Heart left ventricle (tissue), 16 donors: ENCODE data around the gene KCNE1. TPM values are rescaled to one million over a fixed set of nuclear protein-coding genes. Genes with fewer than 3 reads are reported as not detected.

Experiments used
- ATAC-seq, 4 donors: fragments of 200-7000 bp; cut with Tn5 transposase; one replicate each; pipeline ENCODE4 v1.9.1; 2020 to 2022; ENCODE audit warnings: moderate library complexity in 4 of 4, mild to moderate bottlenecking in 3 of 4, moderate number of reproducible peaks in 1 of 4
- DNase-seq, 5 donors: peaks; one replicate each; pipeline ENCODE4 v3.0.0-alpha.2; 2020
- H3K27ac ChIP-seq, 12 donors: fragments of 200-600 bp; sonication (generic) in 4 of 12; one replicate each; pipeline versions ENCODE4 v1.5.0 to v1.8.0; 2016 to 2022; ENCODE audit warnings: mild to moderate bottlenecking in 2 of 12
- H3K27me3 ChIP-seq, 9 donors: fragments of 200-600 bp; sonication (generic) in 2 of 9; one replicate each; pipeline versions ENCODE4 v1.5.1 to v1.8.0; 2016 to 2022; ENCODE audit warnings: mild to moderate bottlenecking in 3 of 9
- H3K36me3 ChIP-seq, 9 donors: fragments of 200-600 bp; sonication (generic) in 2 of 9; one replicate each; pipeline versions ENCODE4 v1.5.0 to v1.8.0; 2018 to 2022; ENCODE audit warnings: mild to moderate bottlenecking in 2 of 9
- H3K4me1 ChIP-seq, 12 donors: fragments of 200-600 bp; sonication (generic) in 4 of 12; one replicate each; pipeline versions ENCODE4 v1.5.0 to v1.8.0; 2016 to 2022; ENCODE audit warnings: mild to moderate bottlenecking in 3 of 12
- H3K4me3 ChIP-seq, 12 donors: fragments of 200-600 bp; sonication (generic) in 4 of 12; one replicate each; pipeline versions ENCODE4 v1.5.0 to v1.8.0; 2017 to 2022; ENCODE audit warnings: mild to moderate bottlenecking in 9 of 12, moderate library complexity in 4 of 12
- H3K9me3 ChIP-seq, 12 donors: fragments of 200-600 bp; sonication (generic) in 4 of 12; one replicate each; pipeline versions ENCODE4 v1.5.0 to v1.8.0; 2016 to 2022; ENCODE audit warnings: mild to moderate bottlenecking in 1 of 12
- CTCF ChIP-seq, 12 donors: fragments of 200-600 bp; sonication (generic) in 4 of 12; IDR thresholded peaks; one replicate each; pipeline versions ENCODE4 v1.5.0 to v1.8.0; 2018 to 2022; ENCODE audit warnings: antibody characterized with exemption in 12 of 12, mild to moderate bottlenecking in 5 of 12
- POLR2A ChIP-seq, 2 donors: fragments of 450-650 bp; IDR thresholded peaks; one replicate each; pipeline ENCODE4 v1.6.1; 2017; ENCODE audit warnings: antibody characterized with exemption in 2 of 2, mild to moderate bottlenecking in 2 of 2, moderate library complexity in 2 of 2
- WGBS, 4 donors: extraction: QIAGEN DNeasy Blood & Tissue Kit in 2 of 4; methylation state at CpG; one replicate each; pipeline versions ENCODE4 v1.1.5 to v1.1.7; 2013 to 2018; 5-methylcytosine and 5-hydroxymethylcytosine counted together
- intact Hi-C, 10 donors: fragments of 100-400 bp; cut with DNase I; formaldehyde crosslinking; loops; one replicate each; pipeline versions ENCODE4 v1.11.1 to v1.14.2; 2022
- polyA plus RNA-seq, 2 donors: library from polyadenylated mRNA; stranded (reverse); fragments of 200-250 nt; gene quantifications; one replicate each; pipeline ENCODE4 v1.2.3, GENCODE V29; 2013
- total RNA-seq, 9 donors: library from RNA; depleted of rRNA in 2 of 9; stranded (reverse); fragments of >200 nt in 2 of 9; fragmentation: NEBNext Ultra II Directional in 3 of 9; extraction: Animal tissue kit (Norgen Biotek cat#: 25700) in 3 of 9; gene quantifications; one replicate each; pipeline versions ENCODE4 v1.1.0 to v1.2.4, GENCODE V29; 2016 to 2023
- donor health status: ischemic (EF 13 %, LVEDD 7.1; RV severe dilation, severe dysfunction).
- donor health status: healthy with polysubstance abuse.
- donor health status: DM: no; HTN: yes; CAD: no.
- donor health status: DM: no; HTN: no; CAD: no.
- donor health status: ischemic (EF 25% LVEDD 6.9; RV normal size, moderate dysfunction).
- donor health status: ischemic (EF 25% LVEDD 5.7; RV mildly dilated, moderate dysfunction).
- donor health status: healthy.
- donor health status: DM: yes; HTN: yes; CAD: no.
- donor health status: ischemic (EF 35%, LVEDD 5.7; RV mildly dilated, moderate dysfunction).
- donor health status: nonischemic (EF 11% LVEDD 7.7; RV severe dilation, severe dysfunction).
- donor health status: DM: yes; HTN: yes; CAD: no.
- donor health status: PGD.
- donor health status: ischemic (EF 29% LVEDD 5.4; RV normal size, mild dysfunction).
- donor health status: nonischemic (EF 23%, LVEDD 6.1; RV moderate dilation, normal function).

KCNE1 gene
- total and polyA plus RNA-seq, 11 donors = 0.71 to 11.1 (median 5.0) TPM

- intact Hi-C loops = no loop called here
- Histone ChIP-seq H3K9me3 (peaks cover 0 to 3% (median 0%) of the 10 kb centered on the region in 12 donors), H3K27ac (no peak overlapping the region), H3K4me3 (no peak overlapping the region), H3K27me3 (no peaks in the 10 kb centered on the region), H3K4me1 (peaks cover 4 to 64% (median 36%) of the 10 kb centered on the region in 12 donors), H3K36me3 (no peaks in the 10 kb centered on the region)
- TF ChIP-seq POLR2A (IDR thresholded peaks at IDR 0.05) (no peak), CTCF (IDR thresholded peaks at IDR 0.05) (no peak)
- DNase-seq (no peak), ATAC-seq (no peak)
- WGBS, 4 donors = 85 to 92% (median 87%) methylated on average over 11 of the region's 11 CpGs
Observed at GRCh38 chr21:34548781-34549376, 36.9 kb upstream of the KCNE1 start.

- TF ChIP-seq POLR2A (IDR thresholded peaks at IDR 0.05) (no peak), CTCF (IDR thresholded peaks at IDR 0.05) (no peak)
Observed at GRCh38 chr21:34546542-34546941, 34.5 kb upstream of the KCNE1 start.

GRCh38 chr21:34545079-34545884 is 33.3 kb upstream of the KCNE1 start:
- TF ChIP-seq CTCF (IDR thresholded peaks at IDR 0.05) = no peak
- TF ChIP-seq POLR2A (IDR thresholded peaks at IDR 0.05) = no peak
- ATAC-seq (peak; percentile 70 to 82 (median 76)), DNase-seq (peak in 2 of 5 donors; percentile 32 to 54)
- H3K36me3 ChIP-seq = no peaks in the 10 kb centered on the region
- peaks cover 4 to 53% (median 27%) of the 10 kb centered on the region in 12 donors for H3K4me1 ChIP-seq
- peaks cover 0 to 3% (median 0%) of the 10 kb centered on the region in 12 donors for H3K9me3 ChIP-seq
- H3K27ac ChIP-seq = peak overlapping the region in 11 of 12 donors; percentile 45 to 86 (median 74)
- no peaks in the 10 kb centered on the region for H3K27me3 ChIP-seq
- intact Hi-C loops = loop anchor here in 1 of 10 donors (2.0 kb wide), 1 partner anchor 18 kb away; no protein-coding TSS in a partner anchor
- H3K4me3 ChIP-seq = peak overlapping the region in 1 of 12 donors; percentile 19
- 41 to 50% (median 44%) methylated on average over 10 of the region's 10 CpGs for WGBS, 4 donors

More at GRCh38 chr21:34546542-34546941, 34.5 kb upstream of the KCNE1 start:
- Histone ChIP-seq H3K4me3 (no peak overlapping the region), H3K36me3 (no peaks in the 10 kb centered on the region), H3K27me3 (no peaks in the 10 kb centered on the region), H3K9me3 (peaks cover 0 to 3% (median 0%) of the 10 kb centered on the region in 12 donors), H3K4me1 (peaks cover 4 to 53% (median 28%) of the 10 kb centered on the region in 12 donors), H3K27ac (peak overlapping the region in 8 of 12 donors; percentile 64 to 86 (median 74))
- ATAC-seq (peak in 1 of 4 donors; percentile 45), DNase-seq (no peak)
- 64 to 73% (median 65%) methylated on average over 6 of the region's 6 CpGs for WGBS, 4 donors
- intact Hi-C loops = no loop called here

- ATAC-seq (peak in 3 of 4 donors; percentile 44 to 72 (median 54)), DNase-seq (peak in 4 of 5 donors; percentile 61 to 74 (median 62))
- H3K4me3 ChIP-seq = no peak overlapping the region
- no peaks in the 10 kb centered on the region for H3K36me3 ChIP-seq
- H3K27me3 ChIP-seq = no peaks in the 10 kb centered on the region
- H3K4me1 ChIP-seq = peaks cover 4 to 53% (median 27%) of the 10 kb centered on the region in 12 donors
- H3K9me3 ChIP-seq = peaks cover 0 to 3% (median 0%) of the 10 kb centered on the region in 12 donors
- WGBS, 4 donors = 84 to 93% (median 92%) methylated on average over 7 of the region's 7 CpGs
- TF ChIP-seq POLR2A (IDR thresholded peaks at IDR 0.05) (no peak), CTCF (IDR thresholded peaks at IDR 0.05) (peak; percentile 41 to 67 (median 55))
- peak overlapping the region in 9 of 12 donors; percentile 64 to 86 (median 74) for H3K27ac ChIP-seq
- intact Hi-C loops = loop anchor here in 1 of 10 donors (2.0 kb wide), 1 partner anchor 17 kb away; no protein-coding TSS in a partner anchor
Observed at GRCh38 chr21:34544032-34544496, 32.1 kb upstream of the KCNE1 start.
